GM18499 (cell line): Measurements from ENCODE around the gene BMPR1B.

ENCODE experiments used
- ATAC-seq: cut with Tn5 transposase; IDR thresholded peaks from one replicate; pipeline ENCODE4 v1.9.1; 2021; ENCODE audit warnings: moderate number of reproducible peaks; ENCODE audit not compliant: insufficient read depth, unreplicated experiment

The BMPR1B gene

DNA sequence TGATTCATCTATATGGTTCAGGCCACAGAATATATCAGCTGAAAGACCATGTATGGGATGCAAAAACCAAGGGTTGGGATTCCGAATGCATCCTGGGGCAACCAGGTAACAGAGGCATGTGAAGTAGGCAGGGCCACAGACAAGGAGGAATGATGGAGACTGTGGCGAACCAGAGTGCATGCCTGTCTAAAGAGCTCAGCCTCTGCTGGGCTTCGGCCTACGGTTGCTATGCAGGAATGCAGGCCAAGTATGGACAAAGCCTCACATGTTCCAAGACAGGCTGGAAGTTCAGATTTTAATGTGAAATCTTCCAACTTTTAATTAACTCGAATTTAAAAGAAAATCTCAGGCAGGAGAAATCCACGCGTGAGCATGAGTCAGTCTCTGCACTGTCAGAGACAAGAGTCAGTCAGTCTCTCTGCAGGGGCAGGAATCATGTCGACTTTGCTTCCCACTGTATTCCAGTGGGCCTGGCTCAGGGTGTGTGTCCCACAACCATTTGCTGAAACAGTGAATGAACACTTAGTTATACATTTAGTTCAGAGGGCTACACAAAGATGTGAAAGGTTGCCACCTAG lies 446.6 kb downstream of the BMPR1B start:
- ATAC-seq, result no peak

DNA sequence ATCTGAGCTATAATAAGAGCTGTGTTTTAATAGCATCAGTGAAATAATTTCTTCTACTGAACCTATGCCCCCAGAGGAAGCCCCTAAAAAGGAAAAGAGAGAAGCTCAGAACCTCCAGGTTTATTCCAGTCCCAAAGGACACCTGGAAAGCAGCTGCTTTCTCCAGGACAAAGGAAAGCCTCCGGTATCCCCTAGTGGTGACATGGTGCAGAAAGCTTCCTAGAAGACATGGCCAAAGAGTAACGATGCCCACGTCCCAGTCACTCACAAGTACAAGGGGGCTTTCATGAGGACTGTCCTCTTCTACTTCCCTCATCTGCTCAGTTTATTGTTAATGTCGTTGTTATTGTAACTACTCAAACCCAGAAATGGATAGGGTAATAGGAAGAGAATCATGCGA lies 447.1 kb downstream of the BMPR1B start:
- no peak for ATAC-seq
